ENCODE measurements around the gene ZNF230. TPM values are rescaled to one million over a fixed set of nuclear protein-coding genes. Genes with fewer than 3 reads are reported as not detected.

The ZNF230 gene
- 2.6 and 5.3 TPM in 2 replicates for total RNA-seq (2014; rRNA removed; shearing (Covaris generic))
- polyA plus RNA-seq (2015; cell fraction: cytosol; rRNA removed): 1.6 and 2.1 TPM in 2 replicates
- 7.3 and 7.7 TPM in 2 replicates for polyA plus RNA-seq (2015; cell fraction: nucleus; rRNA removed)

- peak; percentile 91 for DNase-seq (ENCODE audit: low read depth)
Measured at GRCh38 chr19:44002566-44003460, at the start of gene ZNF230. TSS of gene ZNF230 (plus strand) at chr19:44002957. CDS start at chr19:44007079, 4,122 bp downstream.

GRCh38 chr19:43956827-43957226 lies 45.9 kb upstream of the ZNF230 start:
- no peak for DNase-seq (ENCODE audit: low read depth)

DNA sequence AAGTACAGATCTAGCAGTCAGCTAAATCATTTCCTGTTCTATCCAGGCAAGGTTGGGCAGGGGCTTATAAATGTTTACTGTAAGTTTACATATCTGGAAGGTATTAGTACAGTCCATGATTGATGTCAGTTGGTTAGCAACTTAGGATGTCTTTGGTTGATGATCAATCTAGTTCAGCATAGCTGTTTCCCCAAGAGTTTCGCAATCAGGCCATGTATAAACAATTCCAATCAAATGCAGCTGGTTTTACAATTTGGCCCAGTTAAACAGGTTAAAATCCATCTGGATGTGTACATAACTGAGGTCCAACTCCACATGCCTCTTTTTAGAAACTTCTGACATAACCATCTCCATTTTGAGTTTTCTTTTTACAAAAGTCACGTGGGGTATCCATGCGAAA lies 44.9 kb upstream of the ZNF230 start:
- DNase-seq (ENCODE audit: low read depth): no peak

- no peak for DNase-seq (ENCODE audit: low read depth)
Measured at GRCh38 chr19:43960411-43960810, 42.3 kb upstream of the ZNF230 start.

DNA sequence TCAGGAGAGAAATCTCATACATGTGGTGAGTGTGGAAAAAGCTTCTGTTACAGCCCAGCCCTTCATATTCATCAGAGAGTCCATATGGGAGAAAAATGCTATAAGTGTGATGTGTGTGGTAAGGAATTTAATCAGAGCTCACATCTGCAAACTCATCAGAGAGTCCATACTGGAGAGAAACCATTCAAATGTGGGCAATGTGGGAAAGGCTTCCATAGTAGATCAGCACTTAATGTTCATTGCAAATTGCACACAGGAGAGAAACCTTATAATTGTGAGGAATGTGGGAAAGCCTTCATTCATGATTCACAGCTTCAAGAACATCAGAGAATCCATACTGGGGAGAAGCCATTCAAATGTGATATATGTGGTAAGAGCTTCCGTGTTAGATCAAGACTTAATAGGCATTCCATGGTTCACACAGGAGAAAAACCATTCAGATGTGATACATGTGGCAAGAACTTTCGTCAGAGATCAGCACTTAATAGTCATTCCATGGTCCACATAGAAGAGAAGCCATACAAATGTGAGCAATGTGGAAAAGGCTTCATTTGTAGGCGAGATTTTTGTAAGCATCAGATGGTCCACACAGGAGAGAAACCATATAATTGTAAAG lies 36.6 kb upstream of the ZNF230 start:
- DNase-seq (ENCODE audit: low read depth): no peak

GRCh38 chr19:43976732-43977131 lies 26.0 kb upstream of the ZNF230 start:
- DNase-seq (ENCODE audit: low read depth): no peak

DNA sequence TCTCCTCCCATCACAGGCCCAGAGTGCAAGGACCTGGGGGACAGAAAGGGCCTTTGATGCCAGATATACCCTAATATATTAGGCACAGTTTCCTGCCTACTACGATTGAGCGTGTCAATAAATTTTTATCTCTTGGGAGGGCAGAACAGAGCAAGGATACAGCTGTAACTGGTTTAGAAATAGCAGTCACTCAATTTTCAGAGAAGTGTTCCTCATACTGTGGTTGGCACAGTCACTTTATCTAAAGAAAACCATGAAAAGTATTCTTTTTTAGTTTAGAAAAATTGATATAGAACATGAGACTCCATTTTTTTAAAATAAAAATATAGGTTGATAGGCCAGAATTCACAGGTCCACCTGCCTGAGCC lies 19.2 kb upstream of the ZNF230 start:
- no peak for DNase-seq (ENCODE audit: low read depth)

DNA sequence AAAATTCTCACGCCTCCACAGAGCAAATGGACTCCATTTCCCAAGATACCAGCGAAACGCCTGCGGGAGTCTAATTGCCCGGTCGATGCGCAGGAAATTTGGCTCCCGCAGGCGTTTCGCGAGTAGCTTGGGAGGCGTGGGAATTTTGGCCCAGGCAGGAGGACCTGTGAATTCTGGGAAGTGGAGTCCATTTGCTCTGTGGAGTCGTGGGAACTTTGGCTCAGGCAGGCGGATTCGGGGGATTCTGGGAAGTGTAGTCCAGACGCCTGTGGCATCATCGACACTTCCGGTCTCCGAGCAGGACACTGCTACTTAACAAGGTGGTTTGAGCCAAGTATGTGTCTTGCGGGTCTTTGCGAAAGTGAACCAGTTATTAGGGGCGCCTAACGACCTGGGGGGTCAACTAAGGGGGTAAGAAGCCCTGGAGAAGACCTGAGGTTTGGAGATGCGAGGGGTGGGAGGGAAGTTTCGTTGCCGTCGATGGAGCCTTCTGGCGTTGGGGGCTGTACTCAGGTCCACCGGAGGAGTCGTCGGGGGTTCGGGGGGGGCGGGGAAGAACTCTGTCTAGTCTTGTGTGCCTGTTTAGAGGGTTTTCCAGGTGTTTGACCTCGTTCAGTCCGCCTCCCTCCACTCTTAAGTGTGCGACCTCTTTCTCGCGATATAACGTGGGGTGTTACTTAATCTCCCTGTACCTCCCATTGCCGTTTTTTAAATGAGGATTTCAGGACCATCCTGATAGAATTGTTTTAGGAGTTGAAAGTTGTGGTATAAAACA lies 18.7 kb upstream of the ZNF230 start, which contains the start of gene ZNF155:
Gene ZNF155, plus strand, starts transcription at position 277 of the 775 bp plus-strand sequence. CDS start 4,356 bp downstream, outside the sequence.
- peak; percentile 96 for DNase-seq (ENCODE audit: low read depth)

DNA sequence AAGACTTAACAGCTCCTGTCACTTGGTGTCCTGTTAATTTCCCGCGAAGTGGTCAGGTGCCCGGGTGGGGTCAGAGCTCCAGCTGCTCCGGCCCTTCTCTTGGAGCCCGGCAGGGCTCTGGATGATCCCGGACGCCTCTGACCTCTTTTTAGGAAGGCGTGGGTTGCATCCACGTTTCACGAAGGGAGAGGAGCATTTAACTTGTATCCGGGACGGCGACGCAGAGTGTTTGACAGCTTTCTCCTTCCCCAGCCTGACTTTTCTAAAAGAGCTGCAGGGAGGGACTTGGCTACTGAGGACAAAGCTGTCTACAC lies 18.1 kb upstream of the ZNF230 start:
- no peak for DNase-seq (ENCODE audit: low read depth)

- DNase-seq (ENCODE audit: low read depth): peak; percentile 37
Measured at GRCh38 chr19:43997631-43998290, 5.0 kb upstream of the ZNF230 start.

GRCh38 chr19:44002212-44002565 lies 568 bp upstream of the ZNF230 start:
- DNase-seq (ENCODE audit: low read depth): no peak

- peak; percentile 18 for DNase-seq (ENCODE audit: low read depth)
Measured at GRCh38 chr19:44003461-44004009, 778 bp downstream of the ZNF230 start.

DNA sequence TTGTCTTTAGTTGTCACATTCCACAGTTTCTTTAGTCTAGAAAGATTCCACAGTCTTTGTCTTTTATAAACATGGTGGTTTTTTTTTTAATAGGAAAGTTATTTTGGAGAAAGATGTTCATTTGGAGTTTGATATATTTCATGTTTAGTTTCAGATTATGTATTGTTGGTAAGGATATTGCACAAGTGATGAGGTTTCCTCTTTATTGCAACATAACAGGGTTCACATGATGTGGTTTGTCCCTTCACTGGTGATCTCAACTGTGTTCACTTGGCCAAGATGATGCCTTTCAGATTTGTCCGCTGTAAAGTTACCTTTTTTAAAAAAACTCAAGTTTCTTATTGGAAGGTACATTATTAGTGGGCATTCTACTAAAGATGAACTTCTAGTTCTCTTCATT lies 3.2 kb downstream of the ZNF230 start:
- DNase-seq (ENCODE audit: low read depth): no peak

- DNase-seq (ENCODE audit: low read depth): no peak
Measured at GRCh38 chr19:44007473-44007872, 4.7 kb downstream of the ZNF230 start.

DNA sequence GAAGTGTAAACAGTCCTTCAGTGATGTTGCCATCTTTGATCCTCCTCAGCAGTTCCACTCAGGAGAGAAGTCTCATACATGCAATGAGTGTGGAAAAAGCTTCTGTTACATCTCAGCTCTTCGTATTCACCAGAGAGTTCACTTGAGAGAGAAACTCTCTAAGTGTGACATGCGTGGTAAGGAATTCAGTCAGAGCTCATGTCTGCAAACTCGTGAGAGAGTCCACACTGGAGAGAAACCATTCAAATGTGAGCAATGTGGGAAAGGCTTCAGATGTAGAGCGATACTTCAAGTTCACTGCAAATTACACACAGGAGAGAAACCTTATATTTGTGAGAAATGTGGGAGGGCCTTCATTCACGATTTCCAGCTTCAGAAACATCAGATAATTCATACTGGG lies 7.7 kb downstream of the ZNF230 start:
- no peak for DNase-seq (ENCODE audit: low read depth)

DNA sequence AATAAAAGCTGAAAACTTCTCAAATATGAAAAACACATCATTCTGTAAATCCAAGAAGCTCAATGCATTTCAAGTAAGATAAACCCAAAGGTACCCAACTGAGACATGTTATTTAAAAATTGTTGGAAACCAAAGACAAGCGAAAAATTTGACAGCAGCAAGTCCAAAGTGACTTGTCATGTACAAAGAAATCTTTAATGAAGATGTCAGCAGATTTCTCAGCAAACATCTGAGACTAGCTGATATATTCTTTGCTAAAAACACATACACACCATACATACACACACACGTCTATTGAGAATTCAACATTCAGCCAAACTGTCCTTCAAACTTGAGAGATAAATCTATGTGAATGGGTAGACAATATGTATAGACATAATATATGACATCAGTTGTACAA lies 16.7 kb downstream of the ZNF230 start:
- DNase-seq (ENCODE audit: low read depth): no peak

DNA sequence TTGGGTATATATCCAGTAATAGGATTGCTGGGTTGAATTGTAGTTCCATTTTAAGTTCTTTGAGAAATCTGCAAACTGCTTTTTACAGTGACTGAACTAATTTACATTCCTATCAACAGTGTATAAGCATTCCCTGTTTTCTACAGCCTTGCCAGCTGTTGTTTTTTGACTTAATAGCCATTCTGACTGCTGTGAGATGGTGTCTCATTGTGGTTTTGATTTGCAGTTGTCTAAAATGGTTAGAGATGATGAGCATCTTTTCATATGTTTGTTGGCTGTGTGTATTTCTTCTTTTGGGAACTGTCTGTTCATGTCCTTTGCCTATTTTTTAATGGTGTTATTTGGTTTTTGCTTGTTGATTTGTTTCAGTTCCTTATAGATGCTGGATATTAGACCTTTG lies 18.5 kb downstream of the ZNF230 start:
- no peak for DNase-seq (ENCODE audit: low read depth)

- DNase-seq (ENCODE audit: low read depth): no peak
Measured at GRCh38 chr19:44024900-44025216, 22.1 kb downstream of the ZNF230 start.

DNA sequence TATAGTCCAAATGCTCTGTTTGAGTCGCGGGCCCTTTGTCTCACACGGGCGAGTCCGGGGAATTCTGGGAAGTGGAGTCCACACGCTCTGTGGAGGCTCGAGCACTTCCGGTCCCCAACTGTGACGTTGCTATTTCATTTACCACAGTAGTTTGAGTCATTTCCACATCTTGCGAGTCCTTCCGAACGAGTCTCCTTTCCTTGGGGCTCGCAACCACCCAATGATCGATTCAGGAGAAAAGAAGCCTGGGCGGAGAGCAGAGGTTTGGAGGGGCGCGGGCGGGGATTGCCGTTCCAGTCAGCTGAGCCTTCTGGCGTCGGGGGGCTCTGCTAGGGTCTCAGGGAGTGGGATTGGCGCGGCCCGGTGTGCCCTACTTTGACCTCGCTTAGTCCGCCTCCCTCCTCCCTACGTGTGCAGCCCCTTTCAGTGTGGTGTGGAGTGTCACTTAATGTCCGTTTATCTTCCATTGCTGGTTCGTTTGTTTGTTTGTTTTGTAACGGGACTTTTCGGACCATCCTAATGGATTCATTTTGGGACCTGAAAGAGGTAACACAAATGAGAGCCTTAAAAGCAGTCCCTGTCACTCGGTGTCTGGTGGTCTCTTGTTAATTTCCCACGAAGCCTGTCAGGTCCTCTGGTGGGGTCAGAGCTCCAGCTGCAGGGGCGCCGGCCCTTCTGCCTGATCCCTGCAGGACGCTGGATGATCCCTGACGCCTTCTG lies 22.6 kb downstream of the ZNF230 start, which contains the start of gene ZNF222:
Gene ZNF222, plus strand, starts transcription at position 163 of the 720 bp plus-strand sequence. Its CDS starts 58 bp downstream, at position 221.
- DNase-seq (ENCODE audit: low read depth): peak; percentile 88

DNA sequence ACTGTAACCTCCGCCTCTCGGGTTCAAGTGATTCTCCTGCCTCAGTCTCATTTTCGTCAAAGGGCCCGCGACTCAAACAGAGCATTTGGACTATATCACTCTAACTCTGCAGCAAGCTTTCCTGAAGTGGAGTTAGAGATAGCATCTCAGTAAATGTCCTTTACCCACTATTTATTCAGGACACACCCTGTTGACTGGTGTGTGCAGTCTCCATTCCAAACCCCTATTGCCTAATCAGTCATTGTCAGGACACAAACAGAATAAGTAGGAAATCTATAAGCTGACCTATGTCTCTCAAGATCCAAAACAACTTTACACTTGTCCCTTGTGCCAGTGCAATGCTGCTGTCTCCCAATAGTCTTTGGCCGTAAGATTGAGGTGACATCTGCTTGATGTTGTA lies 23.9 kb downstream of the ZNF230 start:
- DNase-seq (ENCODE audit: low read depth): no peak
